NCI-H82 (cell line): ENCODE measurements around the gene CDCP2.
"Not testable (repeated sequence)": the region's sequence is repeated elsewhere in the genome, so short reads cannot be mapped to it uniquely, and the experiment has no call there.

Experiments
- DNase-seq: peaks from one replicate; lab custom pipeline; 2025; lab: John Stamatoyannopoulos, UW

Gene CDCP2

GRCh38 chr1:54115520-54115919 lies 37.3 kb downstream of the CDCP2 start:
- DNase-seq, result no peak

- peak; percentile 53 for DNase-seq
Measured at GRCh38 chr1:54114955-54115354, 37.8 kb downstream of the CDCP2 start.

DNA sequence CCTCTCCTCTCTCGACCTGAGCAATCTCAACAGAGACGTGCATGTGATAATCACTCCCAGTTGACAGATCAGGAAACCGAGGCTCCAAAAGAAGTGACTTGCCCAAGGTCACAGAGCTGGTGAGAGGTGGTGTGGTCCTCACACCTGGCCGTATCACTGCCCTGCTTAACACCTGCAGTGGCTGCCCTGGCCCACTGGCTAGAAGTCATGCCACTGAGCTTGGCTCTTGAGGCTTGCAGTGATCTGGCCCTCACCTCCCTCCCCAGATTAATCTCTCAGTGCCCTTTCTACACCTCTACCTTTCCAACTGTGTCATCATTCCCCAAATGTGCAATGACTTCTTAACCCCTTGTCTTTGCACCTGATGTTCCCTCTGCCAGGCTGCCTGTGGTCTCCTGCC lies 38.8 kb downstream of the CDCP2 start:
- no peak for DNase-seq

GRCh38 chr1:54112705-54113368 lies 40.0 kb downstream of the CDCP2 start:
- peak; percentile 31 for DNase-seq

- no peak for DNase-seq
Measured at GRCh38 chr1:54112027-54112426, 40.8 kb downstream of the CDCP2 start.

DNA sequence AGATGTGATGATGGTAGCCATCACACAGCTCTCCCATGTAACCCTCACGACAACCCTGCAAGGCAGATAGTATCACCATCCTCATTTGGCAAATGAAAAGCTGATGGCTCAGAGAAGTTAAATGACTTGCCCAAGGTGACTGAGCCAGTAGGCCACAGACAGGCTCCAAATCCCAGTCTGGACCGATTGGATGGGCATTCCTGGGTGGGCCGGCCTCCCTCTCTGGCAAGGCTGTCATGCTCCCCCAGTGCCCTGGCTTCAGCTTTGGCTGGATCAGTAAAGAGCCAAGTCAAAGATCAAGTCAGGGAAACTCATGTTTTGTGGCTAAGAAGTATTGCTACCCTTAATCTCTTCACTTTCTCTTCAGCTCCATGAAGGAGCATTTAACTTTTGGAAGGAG lies 41.2 kb downstream of the CDCP2 start:
- peak; percentile 60 for DNase-seq

DNA sequence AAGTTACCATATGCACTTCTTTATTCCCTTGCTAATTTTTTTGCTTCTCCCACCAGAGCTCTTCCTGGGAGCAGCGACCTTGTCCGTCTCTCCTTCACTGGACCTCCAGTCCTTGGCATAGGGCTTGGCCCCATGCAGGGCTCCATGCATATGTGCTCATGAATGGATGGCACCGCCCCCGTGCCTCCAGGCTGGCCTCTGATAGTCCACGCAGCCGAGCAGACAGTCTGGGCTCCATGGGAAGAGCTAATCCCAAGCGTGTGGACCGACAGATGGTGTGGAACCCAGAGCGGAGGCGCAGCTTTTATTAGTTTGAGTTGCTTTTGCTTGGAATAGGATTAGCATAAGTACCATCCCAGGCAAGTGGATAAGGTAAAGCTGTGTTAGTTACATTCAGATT lies 41.8 kb downstream of the CDCP2 start:
- DNase-seq, result peak; percentile 100

- DNase-seq, result peak; percentile 45
Measured at GRCh38 chr1:54109129-54110090, 43.4 kb downstream of the CDCP2 start.

- DNase-seq, result peak; percentile 84
Measured at GRCh38 chr1:54108156-54108555, 44.6 kb downstream of the CDCP2 start.

DNA sequence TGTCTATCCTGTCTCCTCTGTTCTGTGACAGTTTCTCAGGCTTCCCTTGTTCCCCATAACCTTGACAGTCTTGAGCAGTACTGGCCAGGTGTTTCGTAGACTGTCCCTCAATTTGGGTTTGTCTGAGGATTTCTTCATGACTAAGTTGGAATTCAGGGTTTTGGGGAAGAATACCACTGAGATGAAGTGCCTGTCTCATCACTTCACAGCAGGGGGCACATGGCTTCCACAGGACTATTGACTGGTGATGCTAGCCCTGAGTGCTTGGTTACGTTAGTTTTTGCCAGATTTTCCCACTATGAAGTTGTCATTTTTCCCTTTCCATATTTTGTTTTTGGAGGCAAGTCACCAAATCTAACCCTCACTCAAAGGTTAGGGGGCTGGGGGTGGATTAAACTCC lies 45.7 kb downstream of the CDCP2 start:
- peak; percentile 54 for DNase-seq

GRCh38 chr1:54105736-54106269 lies 47.0 kb downstream of the CDCP2 start:
- DNase-seq, result no peak

- no peak for DNase-seq
Measured at GRCh38 chr1:54105080-54105479, 47.7 kb downstream of the CDCP2 start.

GRCh38 chr1:54104613-54105012 lies 48.2 kb downstream of the CDCP2 start:
- not testable (repeated sequence) for DNase-seq

GRCh38 chr1:54103414-54103813 lies 49.4 kb downstream of the CDCP2 start:
- DNase-seq, result no peak

DNA sequence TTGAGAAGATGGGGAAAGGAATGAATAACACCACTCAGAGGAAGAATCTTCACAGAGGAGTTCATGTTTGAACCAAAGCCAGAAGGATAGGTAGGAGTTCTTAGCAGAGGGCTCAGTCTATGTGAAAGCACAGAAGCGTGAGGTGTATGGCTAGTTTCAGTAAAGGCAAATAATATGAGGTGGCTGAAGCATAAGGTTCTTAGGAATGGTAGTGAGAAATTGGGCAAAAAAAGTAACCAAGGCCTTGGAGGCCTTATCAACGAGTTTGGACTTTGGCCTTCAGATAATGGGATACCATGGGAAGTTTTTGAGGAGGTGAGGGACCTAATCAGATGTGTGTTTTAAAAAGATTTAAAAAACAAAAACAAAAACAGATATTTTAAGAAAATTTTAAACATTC lies 52.3 kb downstream of the CDCP2 start:
- no peak for DNase-seq

DNA sequence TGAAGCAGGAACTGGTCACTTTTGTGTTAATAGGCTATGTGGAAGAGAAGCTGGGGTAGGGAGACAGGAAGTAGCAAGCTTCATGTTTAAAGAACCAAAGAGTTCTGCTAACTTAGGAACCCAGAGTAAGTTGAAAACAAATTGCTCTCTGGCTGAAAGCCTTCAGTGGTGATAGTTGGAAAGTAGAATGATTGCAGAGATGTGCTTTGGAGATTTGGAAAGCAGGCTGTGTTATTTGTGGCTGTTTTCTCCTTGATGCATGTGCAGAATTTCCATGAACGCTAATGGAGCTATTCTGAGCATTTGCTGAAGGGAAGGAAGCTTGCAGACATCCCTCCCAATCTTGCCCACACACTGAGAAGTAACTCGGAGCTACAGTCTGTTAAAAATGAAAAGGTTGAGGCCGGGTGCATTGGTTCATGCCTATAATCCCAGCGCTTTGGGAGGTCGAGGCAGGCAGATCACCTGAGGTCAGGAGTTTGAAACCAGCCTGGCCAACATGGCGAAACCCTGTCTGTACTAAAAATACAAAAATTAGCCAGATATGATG lies 53.7 kb downstream of the CDCP2 start:
- DNase-seq, result no peak

GRCh38 chr1:54096877-54097240 lies 55.9 kb downstream of the CDCP2 start:
- DNase-seq, result no peak

DNA sequence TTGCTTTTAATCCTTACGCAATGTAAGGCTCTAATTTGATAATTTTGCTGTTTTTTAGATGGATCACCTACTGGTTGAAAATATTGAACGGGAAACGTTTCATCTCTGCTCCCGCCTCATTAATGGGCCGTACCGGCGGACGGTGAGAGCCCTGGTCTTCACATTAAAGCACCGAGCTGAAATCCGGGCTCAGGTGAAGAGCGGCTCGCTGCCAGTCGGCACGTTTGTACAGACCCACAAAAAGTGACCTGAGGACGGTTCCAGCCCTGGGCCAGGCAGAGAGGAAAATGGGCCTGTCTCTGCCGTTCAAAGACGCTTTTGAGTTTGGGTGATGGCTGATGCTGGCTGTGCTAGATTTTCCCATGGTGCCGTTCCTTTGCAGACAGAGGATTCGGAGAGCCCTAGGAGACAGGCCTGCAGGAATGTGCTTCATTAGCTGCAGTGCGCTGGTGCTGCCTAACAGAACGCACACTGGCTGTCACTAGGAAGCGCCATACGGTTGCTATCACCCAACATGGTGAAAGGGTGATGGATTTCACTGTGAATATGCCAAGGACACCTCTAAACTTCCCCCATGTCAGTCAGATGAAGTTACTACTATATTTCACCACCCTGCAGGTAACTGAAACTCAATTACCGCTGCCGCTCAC lies 56.4 kb downstream of the CDCP2 start:
- DNase-seq, result no peak

GRCh38 chr1:54095546-54096226 lies 57.1 kb downstream of the CDCP2 start:
- DNase-seq, result no peak

DNA sequence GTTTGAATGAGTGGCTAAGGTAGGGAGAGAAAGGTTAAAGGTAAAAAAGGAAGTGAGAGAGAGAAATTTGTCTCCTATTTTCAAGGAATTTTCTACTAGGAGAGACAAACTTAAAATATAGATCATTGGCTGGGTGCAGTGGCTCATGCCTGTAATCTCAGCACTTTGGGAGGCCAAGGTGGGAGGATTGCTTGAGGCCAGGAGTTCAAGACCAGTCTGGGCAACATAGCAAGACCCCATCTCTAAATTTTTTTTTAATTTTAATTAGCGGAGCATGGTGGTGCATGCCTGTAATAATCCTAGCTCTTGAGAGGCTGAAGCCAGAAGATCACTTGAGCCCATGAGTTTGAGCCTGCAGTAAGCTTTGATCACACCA lies 58.1 kb downstream of the CDCP2 start:
- not testable (repeated sequence) for DNase-seq

GRCh38 chr1:54094001-54094729 lies 58.6 kb downstream of the CDCP2 start:
- DNase-seq, result no peak
